ENCODE data around the gene EVI5. TPM values are rescaled to one million over a fixed set of nuclear protein-coding genes. Genes with fewer than 3 reads are reported as not detected.

EVI5 gene
- total RNA-seq, 1 donor from 2014 or later = 52.6 TPM

DNA sequence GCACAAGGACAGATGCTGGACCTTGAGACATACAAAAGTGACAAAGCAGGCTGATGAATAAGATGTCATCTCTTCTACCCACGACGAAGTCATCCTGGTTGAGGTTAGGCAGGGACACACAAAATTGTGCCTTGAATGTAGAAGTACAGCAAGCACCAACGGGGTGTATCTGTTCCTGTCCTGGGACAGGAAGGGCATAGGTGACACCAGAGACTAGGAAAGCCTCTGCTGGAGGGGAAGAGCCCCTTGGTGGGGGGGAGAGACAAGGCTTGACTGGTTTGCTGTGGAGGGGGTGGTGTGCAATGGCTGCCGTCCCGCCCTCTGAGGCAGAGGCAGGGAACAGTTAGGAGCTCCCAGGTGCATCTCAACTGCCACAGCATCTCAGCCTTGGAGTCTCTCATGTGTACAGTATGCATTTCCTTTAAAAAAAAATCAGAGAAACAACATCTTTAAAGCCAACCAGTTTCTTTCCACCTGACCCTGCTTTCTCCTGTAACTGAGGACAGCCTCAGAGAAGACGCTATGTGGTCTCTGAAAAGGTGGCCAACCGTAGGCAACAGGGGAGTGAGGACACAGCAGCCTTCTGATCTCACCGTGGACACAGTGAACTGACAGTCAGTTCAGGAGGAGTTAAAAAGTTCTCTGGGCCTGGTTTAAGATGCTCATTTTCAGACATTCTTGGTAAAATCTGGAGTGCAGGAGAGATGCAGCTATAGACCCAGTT is 280.5 kb downstream of the EVI5 start:
- H3K4me3 Mint-ChIP-seq (ENCODE audit: unreplicated experiment) = no peak overlapping the region
- no peak overlapping the region for H3K27ac Mint-ChIP-seq (ENCODE audit: unreplicated experiment)
- peaks cover 4% of the 10 kb centered on the region for H3K4me1 Mint-ChIP-seq (ENCODE audit: unreplicated experiment)
- DNase-seq (ENCODE audit: extremely low spot score, unreplicated experiment) = no peak
- no peaks in the 10 kb centered on the region for H3K27me3 Mint-ChIP-seq (ENCODE audit: unreplicated experiment)
- H3K9me3 Mint-ChIP-seq (ENCODE audit: unreplicated experiment) = no peaks in the 10 kb centered on the region
- H3K36me3 Mint-ChIP-seq (ENCODE audit: unreplicated experiment) = no peaks in the 10 kb centered on the region
- TF ChIP-seq, protein P1, sequence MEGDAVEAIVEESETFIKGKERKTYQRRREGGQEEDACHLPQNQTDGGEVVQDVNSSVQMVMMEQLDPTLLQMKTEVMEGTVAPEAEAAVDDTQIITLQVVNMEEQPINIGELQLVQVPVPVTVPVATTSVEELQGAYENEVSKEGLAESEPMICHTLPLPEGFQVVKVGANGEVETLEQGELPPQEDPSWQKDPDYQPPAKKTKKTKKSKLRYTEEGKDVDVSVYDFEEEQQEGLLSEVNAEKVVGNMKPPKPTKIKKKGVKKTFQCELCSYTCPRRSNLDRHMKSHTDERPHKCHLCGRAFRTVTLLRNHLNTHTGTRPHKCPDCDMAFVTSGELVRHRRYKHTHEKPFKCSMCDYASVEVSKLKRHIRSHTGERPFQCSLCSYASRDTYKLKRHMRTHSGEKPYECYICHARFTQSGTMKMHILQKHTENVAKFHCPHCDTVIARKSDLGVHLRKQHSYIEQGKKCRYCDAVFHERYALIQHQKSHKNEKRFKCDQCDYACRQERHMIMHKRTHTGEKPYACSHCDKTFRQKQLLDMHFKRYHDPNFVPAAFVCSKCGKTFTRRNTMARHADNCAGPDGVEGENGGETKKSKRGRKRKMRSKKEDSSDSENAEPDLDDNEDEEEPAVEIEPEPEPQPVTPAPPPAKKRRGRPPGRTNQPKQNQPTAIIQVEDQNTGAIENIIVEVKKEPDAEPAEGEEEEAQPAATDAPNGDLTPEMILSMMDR (IDR thresholded peaks at IDR 0.05) = no peak

DNA sequence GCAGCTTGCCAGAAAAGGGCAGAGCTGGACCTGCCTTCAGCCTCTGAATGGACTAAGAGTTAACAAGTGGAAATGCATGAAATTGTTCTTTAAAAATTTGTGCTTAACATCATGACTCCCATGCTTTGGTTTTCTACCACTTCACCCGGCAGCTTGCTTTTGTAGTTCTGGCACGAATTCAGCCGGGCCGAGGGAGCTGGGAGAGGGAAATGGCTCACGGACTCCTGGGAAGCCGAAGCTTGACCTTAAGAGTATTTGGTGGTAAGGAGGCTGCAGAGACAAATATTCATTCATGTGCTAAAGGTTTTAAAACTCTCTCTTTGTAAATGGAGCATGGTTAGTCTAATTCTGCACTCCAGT is 281.0 kb downstream of the EVI5 start:
- no peak overlapping the region for H3K27ac Mint-ChIP-seq (ENCODE audit: unreplicated experiment)
- H3K27me3 Mint-ChIP-seq (ENCODE audit: unreplicated experiment) = no peaks in the 10 kb centered on the region
- TF ChIP-seq, protein P1 (IDR thresholded peaks at IDR 0.05) = no peak

DNA sequence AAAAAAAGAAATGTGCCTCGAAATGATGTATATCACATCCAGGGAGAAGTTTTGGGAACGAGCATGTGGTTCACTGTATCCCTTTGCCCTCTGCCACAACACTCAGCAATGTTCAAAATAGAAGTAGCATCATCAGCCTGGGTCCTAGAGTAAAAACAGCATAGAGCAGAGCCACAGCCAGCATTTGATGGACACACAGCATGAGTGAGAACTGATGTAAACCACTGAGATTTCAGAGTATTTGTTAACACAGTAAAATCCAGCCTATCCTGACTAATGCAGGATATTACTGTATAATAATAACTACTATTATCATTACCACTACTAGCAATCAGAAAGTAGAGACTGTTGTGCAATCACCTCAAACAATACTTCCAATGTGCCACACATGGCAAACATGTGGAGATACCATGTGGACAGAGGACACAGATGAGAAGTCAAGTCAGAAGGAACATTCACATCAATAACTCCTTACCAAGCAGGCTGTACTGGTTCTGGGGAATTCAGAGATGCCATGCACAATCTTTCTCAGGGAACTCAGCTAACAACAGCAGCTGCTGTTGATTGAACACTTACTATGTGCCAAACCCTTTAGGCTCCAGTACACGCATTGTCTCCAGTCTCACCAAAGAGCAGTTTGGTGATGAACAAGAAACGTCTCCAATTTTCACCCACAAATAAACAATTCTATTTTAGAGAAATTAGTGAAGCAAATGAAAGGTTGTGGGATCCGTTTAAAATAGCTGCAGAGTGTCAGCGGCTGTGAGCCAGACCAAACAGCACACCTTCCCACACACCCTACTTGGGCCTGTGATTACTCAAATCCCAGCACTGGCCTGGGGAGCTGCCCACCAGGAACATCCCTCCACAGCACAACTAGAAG is 281.6 kb downstream of the EVI5 start:
- Mint-ChIP-seq H3K27ac (ENCODE audit: unreplicated experiment) (no peak overlapping the region), H3K27me3 (ENCODE audit: unreplicated experiment) (peaks cover 3% of the 10 kb centered on the region), H3K9me3 (ENCODE audit: unreplicated experiment) (peaks cover 4% of the 10 kb centered on the region), H3K4me1 (ENCODE audit: unreplicated experiment) (peaks cover 4% of the 10 kb centered on the region), H3K4me3 (ENCODE audit: unreplicated experiment) (no peak overlapping the region), H3K36me3 (ENCODE audit: unreplicated experiment) (no peaks in the 10 kb centered on the region)
- DNase-seq (ENCODE audit: extremely low spot score, unreplicated experiment) = no peak
- TF ChIP-seq, protein P1 (IDR thresholded peaks at IDR 0.05) = no peak

More for the DNA sequence above, 281.0 kb downstream of the EVI5 start:
- peaks cover 4% of the 10 kb centered on the region for H3K4me1 Mint-ChIP-seq (ENCODE audit: unreplicated experiment)
- no peak overlapping the region for H3K4me3 Mint-ChIP-seq (ENCODE audit: unreplicated experiment)
- no peaks in the 10 kb centered on the region for H3K36me3 Mint-ChIP-seq (ENCODE audit: unreplicated experiment)
- H3K9me3 Mint-ChIP-seq (ENCODE audit: unreplicated experiment) = no peaks in the 10 kb centered on the region
- no peak for DNase-seq (ENCODE audit: extremely low spot score, unreplicated experiment)

DNA sequence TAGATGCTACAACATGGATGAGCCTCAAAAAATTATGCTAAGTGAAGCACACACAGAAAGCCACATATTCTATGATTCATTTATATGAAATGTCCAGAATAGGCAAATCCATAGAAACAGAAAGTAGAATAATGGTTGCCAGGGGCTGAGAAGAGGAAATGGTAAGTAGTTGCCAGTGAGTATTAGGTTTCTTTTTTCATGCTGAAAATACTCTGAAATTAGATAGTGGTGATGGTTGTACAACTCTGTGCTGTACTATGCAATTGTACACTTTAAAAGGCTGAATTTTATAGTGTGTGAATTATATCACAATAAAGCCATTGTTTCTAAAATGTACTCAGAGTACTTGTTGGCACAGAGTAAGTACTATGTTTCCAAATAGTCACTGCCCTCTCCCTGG is 282.7 kb downstream of the EVI5 start:
- Mint-ChIP-seq H3K27ac (ENCODE audit: unreplicated experiment) (no peak overlapping the region), H3K27me3 (ENCODE audit: unreplicated experiment) (peaks cover 10% of the 10 kb centered on the region), H3K4me3 (ENCODE audit: unreplicated experiment) (no peak overlapping the region), H3K4me1 (ENCODE audit: unreplicated experiment) (peaks cover 4% of the 10 kb centered on the region), H3K36me3 (ENCODE audit: unreplicated experiment) (no peaks in the 10 kb centered on the region), H3K9me3 (ENCODE audit: unreplicated experiment) (peaks cover 5% of the 10 kb centered on the region)
- TF ChIP-seq, protein P1 (IDR thresholded peaks at IDR 0.05) = no peak
- no peak for DNase-seq (ENCODE audit: extremely low spot score, unreplicated experiment)

DNA sequence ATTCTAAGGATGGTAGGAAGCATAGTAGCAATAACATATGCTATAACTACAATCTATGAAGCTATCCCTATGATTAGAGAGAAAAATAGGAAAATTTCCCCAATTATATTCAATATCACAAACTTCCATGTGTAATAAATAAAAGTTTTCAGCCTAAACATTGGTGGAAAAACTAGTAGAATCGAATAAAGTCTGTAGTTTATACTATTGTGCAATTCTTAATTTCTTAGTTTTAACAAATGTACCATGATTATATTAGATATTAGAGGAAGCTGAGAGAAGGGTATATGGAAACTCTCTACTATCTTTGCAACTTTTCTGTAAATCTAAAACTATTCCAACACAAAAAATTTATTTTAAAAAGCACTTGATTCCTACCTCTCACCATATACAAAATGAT is 284.4 kb downstream of the EVI5 start:
- TF ChIP-seq, protein P1 (IDR thresholded peaks at IDR 0.05) = no peak
- Mint-ChIP-seq H3K4me1 (ENCODE audit: unreplicated experiment) (peaks cover 4% of the 10 kb centered on the region), H3K27ac (ENCODE audit: unreplicated experiment) (no peak overlapping the region), H3K4me3 (ENCODE audit: unreplicated experiment) (no peak overlapping the region), H3K27me3 (ENCODE audit: unreplicated experiment) (peaks cover 13% of the 10 kb centered on the region), H3K36me3 (ENCODE audit: unreplicated experiment) (no peaks in the 10 kb centered on the region), H3K9me3 (ENCODE audit: unreplicated experiment) (peaks cover 5% of the 10 kb centered on the region)
- DNase-seq (ENCODE audit: extremely low spot score, unreplicated experiment) = no peak

All from osteocyte (in vitro differentiated cells).